Neural progenitor cell (in vitro differentiated cells): ENCODE data around the gene SAMD1. TPM values are rescaled to one million over a fixed set of nuclear protein-coding genes. Genes with fewer than 3 reads are reported as not detected.

Experiments
- DNase-seq: peaks from one replicate; pipeline ENCODE4 v3.0.0-alpha.2; 2016; ENCODE audit warnings: low spot score
- H2AFZ ChIP-seq: fragments of 200-600 bp; sonication (generic); replicated peaks from 2 replicates; pipeline ENCODE4 v1.6.1; 2016; ENCODE audit warnings: antibody characterized with exemption
- H3F3A ChIP-seq: fragments of 200-600 bp; sonication (generic); 2 replicates; pipeline ENCODE4 v1.6.1; 2016; ENCODE audit warnings: antibody characterized with exemption, low read depth
- H3K27ac ChIP-seq: fragments of 200-600 bp; sonication (generic); 2 replicates; pipeline ENCODE4 v1.5.1; 2016; ENCODE audit warnings: mild to moderate bottlenecking
- H3K27me3 ChIP-seq: fragments of 200-600 bp; sonication (generic); 2 replicates; pipeline ENCODE4 v1.6.1; 2016; ENCODE audit warnings: mild to moderate bottlenecking, moderate library complexity
- H3K36me3 ChIP-seq: fragments of 200-600 bp; sonication (generic); 2 replicates; pipeline ENCODE4 v1.5.1; 2016
- H3K4me1 ChIP-seq: fragments of 200-600 bp; sonication (generic); 2 replicates; pipeline ENCODE4 v1.6.1; 2016; ENCODE audit warnings: mixed run types
- H3K4me2 ChIP-seq: fragments of 200-600 bp; sonication (generic); 2 replicates; pipeline ENCODE4 v1.6.1; 2016
- H3K4me3 ChIP-seq: fragments of 200-600 bp; sonication (generic); 2 replicates; pipeline ENCODE4 v1.5.1; 2016
- H3K79me2 ChIP-seq: fragments of 200-600 bp; sonication (generic); 2 replicates; pipeline ENCODE4 v1.6.1; 2016; ENCODE audit warnings: low read depth
- H3K9ac ChIP-seq: fragments of 200-600 bp; sonication (generic); 2 replicates; pipeline ENCODE4 v1.6.1; 2016
- H3K9me3 ChIP-seq: fragments of 200-600 bp; sonication (generic); 2 replicates; pipeline ENCODE4 v1.5.1; 2016; ENCODE audit warnings: low read depth
- H4K20me1 ChIP-seq: fragments of 200-600 bp; sonication (generic); 2 replicates; pipeline ENCODE4 v1.6.1; 2016; ENCODE audit warnings: low read depth
- H3K27ac Mint-ChIP-seq: 3 replicates; pipeline ENCODE4 v1.8.0; 2021; ENCODE audit warnings: mixed read lengths
- H3K27me3 Mint-ChIP-seq: 2 replicates; pipeline ENCODE4 v1.8.0; 2022; ENCODE audit warnings: low read depth, mild to moderate bottlenecking, inconsistent platforms, moderate library complexity, mixed read lengths; ENCODE audit not compliant: insufficient read depth
- H3K36me3 Mint-ChIP-seq: 3 replicates; pipeline ENCODE4 v1.8.0; 2021; ENCODE audit warnings: mixed read lengths
- H3K4me1 Mint-ChIP-seq: 3 replicates; pipeline ENCODE4 v1.8.0; 2021; ENCODE audit warnings: mixed read lengths
- H3K4me3 Mint-ChIP-seq: 3 replicates; pipeline ENCODE4 v1.8.0; 2021; ENCODE audit warnings: mild to moderate bottlenecking, moderate library complexity, mixed read lengths
- H3K9me3 Mint-ChIP-seq: 3 replicates; pipeline ENCODE4 v1.8.0; 2020; ENCODE audit warnings: mixed read lengths
- CTCF ChIP-seq: fragments of 200-600 bp; sonication (generic); IDR thresholded peaks from 2 replicates; pipeline ENCODE4 v1.5.1; 2017; ENCODE audit warnings: antibody characterized with exemption, mild to moderate bottlenecking
- EZH2 ChIP-seq: fragments of 200-600 bp; sonication (generic); IDR thresholded peaks from 2 replicates; pipeline ENCODE4 v1.6.1; 2017; ENCODE audit warnings: antibody characterized with exemption, mild to moderate bottlenecking, moderate library complexity
- EZH2phosphoT487 ChIP-seq: fragments of 200-600 bp; sonication (generic); IDR thresholded peaks from 2 replicates; pipeline ENCODE4 v1.6.1; 2017; ENCODE audit warnings: antibody characterized with exemption
- total RNA-seq: library from RNA; depleted of rRNA; stranded (reverse); fragments of >200 nt; gene quantifications from 2 replicates; pipeline ENCODE4 v1.2.3, GENCODE V29; 2015; ENCODE audit warnings: low replicate concordance

The SAMD1 gene
- total RNA-seq, 1 donor from 2014 or later = 22.1 TPM

- Mint-ChIP-seq H3K4me3 (no peak overlapping the region), H3K36me3 (no peaks in the 10 kb centered on the region), H3K27ac (peak overlapping the region; percentile 16), H3K4me1 (peaks cover 31% of the 10 kb centered on the region), H3K27me3 (peaks cover 34% of the 10 kb centered on the region), H3K9me3 (no peaks in the 10 kb centered on the region)
- peaks cover 25% of the 10 kb centered on the region for H3F3A ChIP-seq
- no peak overlapping the region for H3K4me2 ChIP-seq
- H4K20me1 ChIP-seq = no peaks in the 10 kb centered on the region
- H3K4me1 ChIP-seq = no peaks in the 10 kb centered on the region
- H3K9ac ChIP-seq = no peak overlapping the region
- H3K4me3 ChIP-seq = no peak overlapping the region
- H3K9me3 ChIP-seq = no peaks in the 10 kb centered on the region
- H3K79me2 ChIP-seq = no peaks in the 10 kb centered on the region
- H3K27ac ChIP-seq = no peak overlapping the region
- peak; percentile 28 for DNase-seq
- H2AFZ ChIP-seq = no peak overlapping the region
- no peak for TF ChIP-seq EZH2
- no peak for TF ChIP-seq CTCF
- no peak for TF ChIP-seq EZH2phosphoT487
- H3K36me3 ChIP-seq = no peaks in the 10 kb centered on the region
- H3K27me3 ChIP-seq = peaks cover 35% of the 10 kb centered on the region
Measured at GRCh38 chr19:14059652-14060155, 30.8 kb downstream of the SAMD1 start.

GRCh38 chr19:14059093-14059480, 31.5 kb downstream of the SAMD1 start:
- Histone ChIP-seq H3K79me2 (no peaks in the 10 kb centered on the region), H3K9ac (no peak overlapping the region), H3K4me2 (no peak overlapping the region), H2AFZ (no peak overlapping the region), H3K9me3 (no peaks in the 10 kb centered on the region), H3K4me1 (no peaks in the 10 kb centered on the region), H3K4me3 (no peak overlapping the region), H3F3A (peaks cover 25% of the 10 kb centered on the region), H3K27ac (no peak overlapping the region), H3K36me3 (no peaks in the 10 kb centered on the region), H3K27me3 (peaks cover 35% of the 10 kb centered on the region), H4K20me1 (no peaks in the 10 kb centered on the region)
- peak; percentile 56 for DNase-seq
- Mint-ChIP-seq H3K27me3 (peaks cover 38% of the 10 kb centered on the region), H3K36me3 (no peaks in the 10 kb centered on the region), H3K4me3 (peak overlapping the region; percentile 89), H3K9me3 (no peaks in the 10 kb centered on the region), H3K27ac (no peak overlapping the region), H3K4me1 (peaks cover 31% of the 10 kb centered on the region)
- TF ChIP-seq EZH2 (peak; percentile 14), CTCF (peak; percentile 70), EZH2phosphoT487 (peak; percentile 19)

GRCh38 chr19:14058182-14059092, 32.1 kb downstream of the SAMD1 start:
- Histone ChIP-seq H3K79me2 (no peaks in the 10 kb centered on the region), H2AFZ (peak overlapping the region; percentile 69), H3K9me3 (no peaks in the 10 kb centered on the region), H3K4me2 (peak overlapping the region; percentile 70), H3K4me3 (peak overlapping the region; percentile 48), H3K27me3 (peaks cover 35% of the 10 kb centered on the region), H3K36me3 (no peaks in the 10 kb centered on the region), H3F3A (peaks cover 25% of the 10 kb centered on the region), H4K20me1 (no peaks in the 10 kb centered on the region), H3K27ac (no peak overlapping the region), H3K9ac (no peak overlapping the region), H3K4me1 (no peaks in the 10 kb centered on the region)
- DNase-seq = no peak
- TF ChIP-seq EZH2 (peak; percentile 38), CTCF (no peak), EZH2phosphoT487 (no peak)
- Mint-ChIP-seq H3K27me3 (peaks cover 38% of the 10 kb centered on the region), H3K4me1 (peaks cover 31% of the 10 kb centered on the region), H3K36me3 (no peaks in the 10 kb centered on the region), H3K4me3 (peak overlapping the region; percentile 89), H3K27ac (no peak overlapping the region), H3K9me3 (no peaks in the 10 kb centered on the region)
